Adrenal gland (tissue), 5 donors: ENCODE measurements around the gene ITGB6.

Experiments
- CTCF ChIP-seq, 6 experiments: fragments of 450-650 bp in 4 of 6; fragments of 200-600 bp in 2 of 6; sonication (generic) in 1 of 6; IDR thresholded peaks; 1 replicate in 5 of 6; 2 replicates in 1 of 6; pipeline versions ENCODE4 v1.5.1 to v1.8.0; 2016 to 2021; ENCODE audit warnings: antibody characterized with exemption in 6 of 6, mild to moderate bottlenecking in 2 of 6, moderate library complexity in 1 of 6
- POLR2A ChIP-seq, 2 donors: fragments of 450-650 bp; IDR thresholded peaks; one replicate each; pipeline ENCODE4 v1.6.1; 2017; ENCODE audit warnings: antibody characterized with exemption in 2 of 2, mild to moderate bottlenecking in 2 of 2, moderate library complexity in 1 of 2
- donor health status: DM: no; HTN: no; CAD: no.

GRCh38 chr2:160175169-160176134, 24.6 kb downstream of the ITGB6 start:
- TF ChIP-seq CTCF (IDR thresholded peaks at IDR 0.05) (no peak), POLR2A (IDR thresholded peaks at IDR 0.05) (no peak)
